PC-3 (cell line): ENCODE data around the gene OSBPL2.

Experiments
- EZH2phosphoT487 ChIP-seq: fragments of 300-600 bp; sonication (generic); IDR thresholded peaks from 2 replicates; pipeline ENCODE4 v1.6.1; 2018; ENCODE audit warnings: mild to moderate bottlenecking, antibody characterized with exemption, low read length, borderline replicate concordance
- TF ChIP-seq, protein P1 (sequence below): fragments of 300-600 bp; sonication (generic); conservative IDR thresholded peaks from 2 replicates; pipeline ENCODE4 v1.5.1; 2017; ENCODE audit warnings: antibody characterized with exemption, low read depth, mild to moderate bottlenecking, low read length

- TF ChIP-seq EZH2phosphoT487 = no peak
- TF ChIP-seq, protein P1, sequence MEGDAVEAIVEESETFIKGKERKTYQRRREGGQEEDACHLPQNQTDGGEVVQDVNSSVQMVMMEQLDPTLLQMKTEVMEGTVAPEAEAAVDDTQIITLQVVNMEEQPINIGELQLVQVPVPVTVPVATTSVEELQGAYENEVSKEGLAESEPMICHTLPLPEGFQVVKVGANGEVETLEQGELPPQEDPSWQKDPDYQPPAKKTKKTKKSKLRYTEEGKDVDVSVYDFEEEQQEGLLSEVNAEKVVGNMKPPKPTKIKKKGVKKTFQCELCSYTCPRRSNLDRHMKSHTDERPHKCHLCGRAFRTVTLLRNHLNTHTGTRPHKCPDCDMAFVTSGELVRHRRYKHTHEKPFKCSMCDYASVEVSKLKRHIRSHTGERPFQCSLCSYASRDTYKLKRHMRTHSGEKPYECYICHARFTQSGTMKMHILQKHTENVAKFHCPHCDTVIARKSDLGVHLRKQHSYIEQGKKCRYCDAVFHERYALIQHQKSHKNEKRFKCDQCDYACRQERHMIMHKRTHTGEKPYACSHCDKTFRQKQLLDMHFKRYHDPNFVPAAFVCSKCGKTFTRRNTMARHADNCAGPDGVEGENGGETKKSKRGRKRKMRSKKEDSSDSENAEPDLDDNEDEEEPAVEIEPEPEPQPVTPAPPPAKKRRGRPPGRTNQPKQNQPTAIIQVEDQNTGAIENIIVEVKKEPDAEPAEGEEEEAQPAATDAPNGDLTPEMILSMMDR = no peak
These were observed 27.8 kb upstream of the OSBPL2 start for GRCh38 chr20:62210496-62210855.
